Measurements from ENCODE around the gene SHANK1. TPM values are rescaled to one million over a fixed set of nuclear protein-coding genes. Genes with fewer than 3 reads are reported as not detected.

The SHANK1 gene
- total RNA-seq, 1 donor from 2014 or later, result 0.23 TPM

DNA sequence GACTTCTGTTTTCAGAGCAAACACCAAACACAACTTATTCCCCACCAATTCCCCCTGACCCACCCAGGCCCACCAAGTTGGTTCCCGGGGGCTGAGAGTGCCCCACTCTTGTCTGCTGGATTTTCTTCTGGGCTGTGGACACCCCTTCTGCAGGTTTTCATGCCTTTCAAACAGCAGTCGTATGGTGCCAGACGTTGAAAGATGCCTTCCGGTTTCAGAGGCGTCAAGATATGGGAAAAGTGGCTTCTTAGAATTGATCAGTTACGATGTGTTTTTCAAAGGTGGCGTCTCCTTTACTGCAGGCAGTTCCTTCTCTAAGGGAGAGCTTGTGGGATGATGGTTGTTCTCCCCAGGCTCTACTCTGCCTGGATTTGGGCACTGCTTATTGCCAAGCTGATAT is 16.3 kb upstream of the SHANK1 start:
- ATAC-seq, result no peak
- DNase-seq (ENCODE audit: low spot score), result no peak

GRCh38 chr19:50729894-50730293 is 10.3 kb upstream of the SHANK1 start:
- ATAC-seq (no peak), DNase-seq (ENCODE audit: low spot score) (no peak)

DNA sequence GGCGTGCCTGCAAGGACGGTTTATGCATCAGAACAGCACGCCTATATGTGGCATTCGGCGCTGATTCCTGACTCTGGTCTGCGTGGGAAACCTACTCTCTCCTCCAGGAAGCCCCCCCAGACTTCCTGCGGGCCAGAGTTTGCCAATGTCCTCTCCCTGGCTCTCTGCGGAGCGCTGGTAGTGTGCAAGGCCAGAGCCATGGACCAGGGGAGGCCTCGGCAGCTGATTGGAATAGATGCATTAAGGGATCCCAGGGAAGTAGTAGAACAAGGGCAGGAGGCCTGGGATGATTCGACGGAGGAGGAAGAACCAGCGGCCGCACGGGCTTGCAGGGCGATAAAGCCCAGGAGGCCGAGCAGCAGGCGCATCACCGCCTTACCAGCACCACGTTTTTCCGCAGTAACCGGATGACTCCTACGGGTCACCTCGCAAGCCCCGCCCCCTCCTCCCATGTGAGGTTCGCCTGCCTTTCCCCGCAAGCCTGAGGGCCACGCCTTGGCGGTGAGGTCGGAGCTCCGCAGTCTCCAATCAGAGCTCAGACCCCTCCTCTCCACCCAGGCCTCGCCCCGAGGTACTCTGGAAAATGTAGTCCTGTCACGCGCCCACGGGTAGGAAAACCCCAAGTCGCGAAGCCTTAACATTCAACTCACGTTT is 8.6 kb upstream of the SHANK1 start:
- DNase-seq (ENCODE audit: low spot score) (peak; percentile 49), ATAC-seq (no peak)

DNA sequence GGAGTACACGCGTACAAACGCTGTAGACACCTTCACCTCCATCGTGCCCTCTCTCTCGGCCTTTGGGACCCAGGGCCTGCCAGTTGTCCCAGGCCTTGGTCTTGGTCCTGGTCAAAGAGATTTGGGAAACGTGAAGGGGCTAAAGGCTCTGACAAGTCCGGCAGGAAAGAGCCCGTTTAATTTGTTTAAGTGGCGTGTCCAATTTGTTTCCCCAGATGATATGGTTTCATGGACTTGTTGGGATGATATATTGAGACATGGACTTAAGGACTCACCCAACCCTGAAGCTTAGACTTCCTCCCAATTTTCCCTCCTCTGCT is 6.3 kb upstream of the SHANK1 start:
- no peak for ATAC-seq
- no peak for DNase-seq (ENCODE audit: low spot score)

DNA sequence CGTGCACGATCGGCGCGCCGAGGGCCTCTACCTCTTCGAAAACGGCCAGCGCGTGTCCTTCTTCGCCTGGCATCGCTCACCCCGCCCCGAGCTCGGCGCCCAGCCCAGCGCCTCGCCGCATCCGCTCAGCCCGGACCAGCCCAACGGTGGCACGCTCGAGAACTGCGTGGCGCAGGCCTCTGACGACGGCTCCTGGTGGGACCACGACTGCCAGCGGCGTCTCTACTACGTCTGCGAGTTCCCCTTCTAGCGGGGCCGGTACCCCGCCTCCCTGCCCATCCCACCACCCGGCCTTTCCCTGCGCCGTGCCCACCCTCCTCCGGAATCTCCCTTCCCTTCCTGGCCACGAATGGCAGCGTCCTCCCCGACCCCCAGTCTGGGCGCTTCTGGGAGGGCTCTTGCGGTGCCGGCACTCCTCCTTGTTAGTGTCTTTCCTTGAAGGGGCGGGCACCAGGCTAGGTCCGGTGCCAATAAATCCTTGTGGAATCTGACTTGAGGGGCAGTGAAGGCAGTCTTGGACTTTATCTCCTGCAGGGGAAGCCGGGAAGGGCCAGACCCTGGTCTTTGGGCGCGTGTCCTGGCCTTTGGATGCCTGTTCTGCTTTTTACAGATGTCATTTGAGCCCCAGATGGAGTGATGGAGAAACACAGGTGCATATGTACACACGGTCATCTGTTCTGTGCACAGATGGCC is 5.8 kb upstream of the SHANK1 start:
- ATAC-seq (no peak), DNase-seq (ENCODE audit: low spot score) (no peak)

DNA sequence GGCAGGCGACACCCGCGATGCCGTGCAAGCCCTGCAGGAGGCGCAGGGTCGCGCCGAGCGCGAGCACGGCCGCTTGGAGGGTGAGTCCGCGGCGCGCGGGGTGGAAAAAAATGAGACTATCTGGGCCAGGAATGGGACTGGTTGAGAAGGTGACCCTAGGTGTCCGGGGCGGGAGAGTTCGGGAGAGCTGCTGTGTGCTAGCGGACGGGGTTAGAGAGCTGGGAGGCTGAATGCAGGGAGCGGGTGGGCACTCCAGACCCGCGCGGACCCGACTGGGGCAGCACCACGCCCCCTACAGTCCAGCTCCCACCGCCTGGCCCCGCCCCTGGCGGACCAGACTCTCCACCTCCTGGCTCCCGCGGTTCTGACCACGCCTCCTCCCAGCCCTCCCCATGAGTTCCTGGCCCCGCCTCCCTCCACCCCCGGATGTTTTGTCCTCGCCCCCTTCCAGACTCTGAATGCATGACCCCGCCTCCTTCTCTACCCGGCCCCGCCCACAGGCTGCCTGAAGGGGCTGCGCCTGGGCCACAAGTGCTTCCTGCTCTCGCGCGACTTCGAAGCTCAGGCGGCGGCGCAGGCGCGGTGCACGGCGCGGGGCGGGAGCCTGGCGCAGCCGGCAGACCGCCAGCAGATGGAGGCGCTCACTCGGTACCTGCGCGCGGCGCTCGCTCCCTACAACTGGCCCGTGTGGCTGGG is 5.1 kb upstream of the SHANK1 start:
- DNase-seq (ENCODE audit: low spot score) (peak; percentile 89), ATAC-seq (peak; percentile 89)

DNA sequence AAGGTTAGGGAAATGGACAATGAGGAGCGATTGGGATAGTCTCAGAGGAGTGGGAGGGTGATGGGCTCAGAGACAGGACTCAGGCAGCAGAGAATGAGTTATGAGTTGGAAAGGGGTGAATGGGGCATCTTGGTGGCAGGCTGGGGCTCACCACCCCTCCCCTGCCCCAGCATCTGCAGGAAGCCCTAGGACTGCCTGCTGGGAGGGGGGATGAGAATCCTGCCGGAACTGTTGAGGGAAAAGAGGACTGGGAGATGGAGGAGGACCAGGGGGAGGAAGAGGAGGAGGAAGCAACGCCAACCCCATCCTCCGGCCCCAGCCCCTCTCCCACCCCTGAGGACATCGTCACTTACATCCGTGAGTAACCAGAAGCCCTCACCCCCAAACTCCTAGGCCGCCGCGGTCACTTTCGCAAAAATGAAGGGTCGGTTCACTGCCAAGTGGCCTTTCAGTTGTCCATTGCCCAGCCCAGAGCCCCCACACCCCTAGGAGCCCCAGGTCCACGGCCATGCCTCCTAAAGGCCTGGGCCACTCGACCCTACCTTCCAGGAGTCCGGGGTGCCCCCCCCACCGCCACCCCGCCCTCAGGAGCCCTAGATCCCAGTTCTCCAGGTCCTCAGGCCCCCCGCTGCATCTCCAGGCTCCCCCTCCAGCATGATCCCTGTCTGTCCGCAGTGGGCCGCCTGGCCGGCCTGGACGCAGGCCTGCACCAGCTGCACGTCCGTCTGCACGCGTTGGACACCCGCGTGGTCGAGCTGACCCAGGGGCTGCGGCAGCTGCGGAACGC is 4.3 kb upstream of the SHANK1 start:
- DNase-seq (ENCODE audit: low spot score) (no peak), ATAC-seq (no peak)

DNA sequence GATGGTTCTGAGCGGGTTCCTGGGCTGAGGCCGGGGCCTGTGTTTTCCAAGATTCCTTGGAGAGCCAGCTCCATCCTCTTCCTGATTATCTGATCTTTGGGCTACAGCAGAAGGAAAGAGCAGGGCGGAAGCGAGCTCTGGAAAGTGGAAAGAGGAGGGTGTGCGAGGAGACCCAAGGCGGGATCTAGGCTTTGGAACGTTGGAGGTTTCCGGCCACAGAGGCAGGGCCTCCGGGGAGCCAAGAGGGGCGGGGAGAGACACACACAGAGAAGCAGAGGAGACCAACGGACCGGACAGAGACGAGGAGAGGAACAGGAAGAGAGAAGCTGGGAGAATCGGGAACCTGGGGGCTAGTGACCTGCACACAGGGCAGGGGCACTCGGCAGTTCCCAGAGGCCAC is 3.5 kb upstream of the SHANK1 start, which contains the start of gene CLEC11A:
CLEC11A (plus strand) TSS at position 296 of the 400 bp plus-strand sequence. CDS start 162 bp downstream, outside the sequence.
- ATAC-seq, result no peak
- DNase-seq (ENCODE audit: low spot score), result no peak

DNA sequence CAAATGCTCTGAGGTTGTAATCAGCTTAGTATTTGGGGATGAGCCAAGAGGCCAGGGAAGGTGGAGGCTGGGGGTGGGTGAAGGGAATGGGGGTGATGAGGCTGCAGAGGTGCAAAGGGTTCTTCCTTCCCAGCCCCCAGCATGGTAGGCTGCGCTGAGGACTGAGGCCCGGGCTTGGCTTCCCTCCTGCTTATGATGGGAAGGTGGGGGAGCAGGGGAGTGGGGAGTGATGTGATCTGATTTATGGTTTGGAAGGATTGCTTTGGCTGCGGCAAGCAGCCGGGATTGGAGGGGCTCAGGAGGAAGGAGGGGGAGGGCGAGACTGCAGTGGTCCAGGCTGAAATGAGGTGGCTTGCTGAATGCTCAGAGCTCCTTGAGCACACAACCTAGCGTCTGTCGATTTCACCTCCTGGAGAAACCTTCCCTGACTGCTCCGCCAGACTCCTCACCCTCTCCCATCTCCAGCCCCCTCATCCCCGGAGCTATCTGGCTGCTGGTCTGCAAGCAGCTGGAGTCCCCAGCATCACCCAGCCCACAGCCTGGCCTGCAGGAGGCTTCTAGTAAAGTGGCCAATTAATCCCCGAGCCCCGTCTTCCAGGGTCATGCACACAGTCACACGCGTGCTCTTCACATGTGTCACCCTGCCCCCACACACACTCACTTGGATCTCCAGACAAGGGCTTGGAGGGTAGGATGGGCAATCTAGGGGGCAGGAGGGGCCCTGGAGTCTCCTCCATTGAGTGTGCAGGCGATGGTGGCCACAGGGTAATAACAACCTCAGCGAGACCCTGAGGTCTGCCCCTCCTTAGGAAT is 2.8 kb upstream of the SHANK1 start:
- DNase-seq (ENCODE audit: low spot score), result no peak
- no peak for ATAC-seq

DNA sequence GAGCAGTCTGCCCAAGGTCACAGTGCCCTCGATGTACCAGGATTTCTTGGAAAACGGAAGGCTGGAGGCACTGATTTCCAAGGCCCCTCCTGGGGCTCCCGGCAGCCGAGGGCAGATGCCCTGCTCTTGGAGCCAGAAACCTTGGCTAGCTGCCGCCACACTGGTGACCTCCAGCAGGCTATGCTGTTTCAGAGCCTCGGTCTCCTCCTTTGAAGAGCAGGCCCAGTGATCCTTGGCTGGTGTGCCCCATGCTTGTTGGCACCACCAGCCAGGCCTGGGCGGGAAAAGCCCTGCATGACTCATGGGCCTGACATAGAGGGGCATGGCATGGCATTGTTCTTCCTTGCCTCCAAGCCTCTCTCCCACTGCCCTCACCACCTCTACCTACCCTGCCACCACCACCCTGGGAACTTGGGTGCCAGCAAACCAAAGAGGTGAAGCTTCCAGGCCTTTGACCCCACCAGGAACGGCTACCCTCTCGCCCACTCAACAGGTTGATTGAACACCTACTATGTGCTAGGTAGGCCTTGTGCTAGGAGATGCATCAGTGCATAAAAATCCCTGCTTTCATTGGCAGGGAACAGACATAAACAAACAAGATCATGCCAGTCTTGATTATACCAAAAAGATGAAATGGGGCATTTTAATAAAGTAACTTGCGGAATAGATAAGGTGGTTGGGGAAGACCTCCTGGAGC is 2.0 kb upstream of the SHANK1 start:
- DNase-seq (ENCODE audit: low spot score), result no peak

DNA sequence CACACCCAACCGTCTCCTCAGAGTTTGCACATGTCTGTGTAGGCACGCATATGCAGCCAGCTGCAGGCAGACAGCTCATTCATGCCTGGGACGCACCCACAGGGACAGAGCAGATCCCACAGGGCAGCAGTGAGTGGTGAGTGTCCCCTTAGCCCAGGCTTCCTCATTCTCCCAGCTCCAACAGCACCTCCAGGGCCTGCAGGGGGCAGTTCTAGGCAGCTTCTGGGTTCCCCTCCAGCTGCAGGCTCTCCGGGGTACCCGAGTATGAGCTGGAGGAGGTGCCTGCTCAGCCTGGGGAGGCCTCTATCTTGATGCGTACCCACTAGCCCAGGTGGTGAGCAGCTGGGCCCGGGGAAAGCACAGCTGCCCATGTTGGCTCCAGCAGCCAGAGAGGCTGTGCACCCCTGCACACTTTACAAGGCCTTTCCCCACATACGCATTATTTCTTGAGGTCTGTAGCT is 1.3 kb upstream of the SHANK1 start:
- DNase-seq (ENCODE audit: low spot score) (no peak), ATAC-seq (no peak)

More for the DNA sequence above, 2.0 kb upstream of the SHANK1 start:
- ATAC-seq, result no peak

DNA sequence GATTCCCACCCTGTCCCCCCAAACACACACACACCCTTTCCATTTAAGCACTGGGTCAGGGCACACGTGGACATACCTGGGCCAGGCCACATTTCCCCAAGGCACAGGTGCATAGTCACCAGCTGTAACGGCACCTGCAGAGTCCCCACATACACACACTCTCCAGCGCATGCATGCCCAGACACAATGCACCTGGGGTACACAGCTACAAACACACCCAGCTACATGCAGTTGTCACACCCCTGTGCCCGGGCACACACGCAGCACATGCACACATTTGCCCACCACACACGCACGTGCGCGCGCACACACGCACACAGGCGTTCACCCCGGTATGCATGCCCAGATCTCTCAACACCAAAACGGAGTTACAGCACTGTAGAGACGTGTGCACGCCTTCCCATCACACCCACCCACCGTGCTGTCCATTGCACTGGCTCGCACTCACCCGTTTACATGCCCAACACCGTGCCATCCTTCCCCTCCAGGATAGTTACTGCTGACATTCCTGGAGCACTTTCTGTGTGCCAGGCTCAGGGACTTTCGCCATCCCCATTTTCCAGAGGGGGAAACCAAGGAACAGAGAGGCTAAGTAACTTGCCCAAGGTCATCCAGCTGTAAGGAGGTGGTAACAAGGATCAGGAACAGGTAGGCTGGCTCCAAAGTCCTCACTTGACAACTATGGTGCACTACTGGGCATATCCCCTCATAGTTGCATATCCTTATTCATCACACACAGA is 749 bp upstream of the SHANK1 start:
- no peak for DNase-seq (ENCODE audit: low spot score)
- ATAC-seq, result no peak

DNA sequence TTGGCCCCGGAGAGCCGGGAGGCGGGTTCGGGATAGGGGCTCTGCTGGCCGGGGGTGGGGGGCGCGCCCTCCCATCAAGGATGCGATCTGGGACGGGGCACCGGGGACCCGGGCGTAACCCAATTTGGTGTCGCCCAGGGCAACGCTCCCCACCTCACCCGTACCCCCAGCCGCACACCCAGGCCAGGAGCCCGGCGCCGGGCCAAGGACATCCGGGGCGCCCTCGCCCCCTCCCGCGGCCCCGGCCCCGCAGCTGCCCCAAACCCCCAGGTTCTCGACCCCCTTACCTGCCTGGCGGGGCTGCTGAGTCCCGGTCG is 525 bp downstream of the SHANK1 start:
- DNase-seq (ENCODE audit: low spot score) (no peak), ATAC-seq (no peak)

DNA sequence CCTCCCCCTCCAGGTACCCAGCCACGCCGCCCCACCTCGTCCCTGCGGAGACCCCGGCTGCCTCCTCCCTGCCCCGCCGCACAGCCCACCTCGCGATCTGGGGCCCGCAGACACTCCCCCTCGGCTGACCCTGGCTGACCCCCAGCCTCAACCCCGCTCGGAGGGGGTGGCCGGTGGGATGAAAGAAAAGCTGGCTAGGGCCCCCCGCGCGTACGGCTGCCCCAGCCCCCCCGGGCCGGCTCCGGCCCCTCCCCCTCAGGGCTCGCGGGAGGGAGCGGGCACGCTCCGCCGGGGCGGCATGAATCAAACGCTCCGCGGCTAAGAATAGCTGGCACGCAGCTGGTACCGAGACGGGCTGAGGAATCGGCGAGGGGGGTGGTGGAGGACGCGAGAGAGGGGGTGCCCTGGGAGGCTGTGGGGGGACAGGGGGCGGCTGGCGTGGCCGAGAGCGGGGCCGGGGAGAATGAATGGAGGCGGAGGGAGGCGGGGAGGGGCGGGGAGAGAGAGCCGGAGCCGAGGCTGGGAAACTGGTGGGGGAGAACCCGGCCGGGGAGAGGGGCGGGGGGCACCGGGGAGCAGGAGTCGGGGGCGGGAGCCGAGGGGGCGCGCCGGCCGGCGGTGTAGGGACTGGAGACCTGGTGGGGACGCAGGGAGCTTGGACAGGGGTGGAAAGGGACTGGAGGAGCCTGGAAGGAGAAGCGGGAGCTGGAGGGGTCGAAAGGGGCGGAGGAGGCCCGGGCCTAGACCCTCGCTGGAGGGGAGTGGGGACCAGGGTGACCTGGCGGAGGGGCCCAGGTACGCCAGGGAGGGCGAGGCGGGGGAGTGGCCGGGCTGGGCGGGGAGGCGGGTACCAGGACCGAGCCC is 1.1 kb downstream of the SHANK1 start:
- ATAC-seq (no peak), DNase-seq (ENCODE audit: low spot score) (no peak)

DNA sequence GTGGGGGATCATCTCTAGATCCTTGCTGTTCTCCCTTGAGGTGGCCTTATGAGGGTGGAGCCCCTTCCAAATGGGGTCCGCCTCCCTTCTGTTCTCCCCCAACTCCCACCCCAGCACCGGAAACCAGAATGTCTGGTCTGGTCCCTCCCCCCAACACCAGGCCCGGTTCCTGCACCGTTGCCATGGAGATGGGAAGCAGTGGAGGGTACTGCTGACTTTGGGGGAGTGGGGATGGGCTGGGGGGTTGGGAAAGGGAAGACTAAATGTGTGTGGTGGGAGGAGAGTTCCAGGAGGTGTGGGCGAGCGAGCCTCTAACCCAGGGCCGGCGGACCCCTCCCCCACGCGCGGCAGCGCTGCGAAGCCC is 1.7 kb downstream of the SHANK1 start:
- ATAC-seq (no peak), DNase-seq (ENCODE audit: low spot score) (no peak)

- DNase-seq (ENCODE audit: low spot score) (no peak), ATAC-seq (no peak)
These were observed 2.4 kb downstream of the SHANK1 start for GRCh38 chr19:50717026-50717723.

DNA sequence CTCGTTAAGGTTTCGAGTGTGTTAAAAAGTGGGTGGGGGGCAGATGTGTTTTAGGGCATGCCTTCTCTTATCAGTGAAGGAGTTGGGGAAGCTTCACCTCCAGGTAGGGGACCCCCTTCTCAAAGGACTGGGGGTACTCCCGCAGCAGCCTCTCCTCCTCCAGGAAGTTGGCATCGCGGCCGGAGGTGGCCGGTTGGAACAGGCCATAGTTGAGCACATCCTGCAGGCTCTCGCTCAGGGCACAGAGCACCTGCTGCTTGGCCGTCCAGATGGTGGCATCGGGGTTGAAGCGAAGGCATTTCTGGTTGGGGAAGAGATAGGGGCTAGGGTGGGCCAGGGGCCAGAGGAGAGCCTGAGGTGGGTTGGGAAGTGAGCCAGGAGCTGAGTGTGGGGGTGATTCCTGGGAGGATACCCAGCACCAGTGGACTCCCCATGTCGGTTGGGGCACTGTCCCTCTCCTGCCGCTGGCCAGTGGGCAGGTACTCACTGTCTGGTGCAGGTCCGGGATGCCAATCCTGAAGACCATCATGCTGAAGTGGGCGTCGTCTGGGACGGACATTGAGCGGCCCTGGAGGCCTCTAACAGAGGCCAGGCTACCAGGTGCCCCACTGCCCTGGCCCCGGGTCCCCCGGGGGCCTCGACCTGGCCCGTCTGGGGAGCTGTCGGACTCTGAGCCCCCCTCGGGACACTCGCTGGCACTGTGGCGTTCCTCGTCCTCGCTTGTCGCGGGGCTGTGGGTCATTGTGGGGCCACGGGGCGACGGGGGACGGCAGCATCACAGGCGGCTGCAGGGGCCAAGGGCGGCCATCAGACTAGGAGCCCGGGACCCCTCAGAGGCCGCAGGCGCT is 3.2 kb downstream of the SHANK1 start:
- DNase-seq (ENCODE audit: low spot score) (no peak), ATAC-seq (no peak)

Measured in left lobe of liver (tissue), 2 donors.